Fibroblast of upper back skin (primary cell): ENCODE data around the gene LHPP.

ENCODE experiments used
- DNase-seq: peaks from one replicate; pipeline ENCODE4 v3.0.0-alpha.2; 2013

Gene LHPP

DNA sequence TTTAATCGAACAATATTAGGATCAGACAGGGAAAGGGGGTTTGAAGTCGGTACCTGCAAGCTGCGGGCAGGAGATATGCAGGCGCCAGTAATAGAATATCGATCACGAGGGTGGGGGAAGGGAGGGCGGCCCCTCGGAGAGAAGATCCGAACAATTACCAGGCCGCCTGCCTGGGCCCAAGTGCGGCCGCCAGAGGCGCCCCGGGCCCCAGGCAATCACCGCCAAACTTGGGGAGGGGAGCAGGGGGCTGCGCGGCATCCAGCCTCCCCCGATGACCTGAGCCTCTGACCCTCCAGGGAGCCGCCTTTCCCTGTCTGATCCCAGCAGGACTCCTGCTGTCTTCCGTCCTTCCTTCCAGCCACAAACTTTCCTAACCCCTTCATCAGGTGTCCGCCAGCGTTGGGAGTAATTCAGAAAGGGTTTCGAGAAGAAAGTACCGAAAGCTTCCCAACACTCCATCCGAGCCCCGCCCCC, 12.9 kb upstream of the LHPP start:
- no peak for DNase-seq

DNA sequence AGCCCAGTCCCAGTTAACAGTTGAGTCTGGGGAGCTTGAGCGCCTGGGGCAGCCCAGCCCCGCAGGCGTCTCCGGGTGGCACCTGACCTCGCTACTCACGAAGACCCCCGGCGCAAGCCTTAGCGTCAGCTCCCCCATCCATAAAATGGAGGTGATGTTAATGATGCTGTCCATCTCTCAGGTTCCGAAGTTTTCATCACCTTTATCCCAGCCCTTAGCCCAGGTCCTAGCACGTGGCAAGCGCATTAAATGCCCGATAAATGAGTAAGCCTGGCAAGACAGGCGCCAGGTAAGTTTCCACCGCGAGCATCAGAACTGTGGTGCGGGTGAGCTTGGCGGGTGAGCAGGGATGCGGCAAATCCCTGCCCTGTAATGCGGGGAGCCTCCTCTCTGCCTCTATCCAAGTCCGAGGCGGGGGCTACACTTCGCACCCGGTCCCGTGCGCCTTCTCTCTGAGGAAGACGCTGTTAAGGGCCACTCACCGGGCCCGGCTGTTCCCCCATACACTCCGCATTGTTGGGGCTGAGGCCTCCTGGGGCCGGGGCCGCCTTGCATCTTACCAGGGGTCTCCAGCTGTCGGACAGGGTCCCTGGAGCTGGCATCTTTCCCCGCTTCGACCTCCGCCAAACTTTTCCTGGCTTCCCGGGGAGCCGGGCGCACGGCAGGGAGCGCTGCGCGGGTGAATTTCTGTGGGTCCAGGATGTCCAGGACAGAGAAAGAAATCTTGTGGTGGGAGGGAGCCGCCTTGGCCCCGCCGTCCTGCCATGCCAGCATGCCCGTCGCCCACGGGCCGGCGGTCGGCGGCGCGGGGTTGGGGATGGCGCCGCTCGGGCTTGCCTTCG, 12.2 kb upstream of the LHPP start:
- DNase-seq, result no peak

DNA sequence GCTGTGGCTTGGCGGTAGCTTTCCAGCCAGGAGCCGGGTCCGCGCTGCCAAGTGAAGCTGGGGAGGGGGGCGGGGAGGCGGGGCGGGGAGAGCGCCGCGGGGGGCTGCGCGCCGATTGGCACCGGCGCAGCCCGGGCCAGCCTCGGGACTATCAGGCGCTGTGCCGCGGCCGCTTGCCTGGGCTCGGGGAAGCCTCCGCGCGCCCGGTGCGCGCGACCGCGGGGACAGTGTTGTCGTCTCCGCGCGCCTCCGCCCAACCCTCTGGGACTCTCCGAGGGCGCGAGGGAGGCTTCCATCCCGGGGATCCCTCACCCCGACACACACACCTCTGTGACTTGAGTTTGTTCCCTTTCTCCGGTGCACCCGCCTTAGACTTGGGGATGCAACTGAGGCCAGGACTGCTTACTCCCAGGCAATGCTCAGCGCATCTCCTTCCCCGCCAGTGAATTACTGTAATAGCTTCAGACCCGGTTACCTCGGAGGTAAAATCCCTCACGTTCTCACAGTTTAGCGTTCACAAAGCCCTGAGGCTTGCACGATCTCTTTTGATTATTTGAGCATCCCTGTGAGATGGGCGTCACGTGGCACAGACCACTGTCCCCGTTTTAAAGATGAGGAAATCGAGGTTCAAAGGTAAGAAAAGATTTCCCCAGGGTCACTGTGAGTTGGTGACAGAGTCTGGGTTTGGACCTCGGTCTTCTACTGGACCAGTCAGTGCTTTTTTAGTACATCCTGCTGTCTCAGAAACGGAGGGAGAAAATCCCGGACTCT, 11.4 kb upstream of the LHPP start, which contains the start of gene NKX1-2:
Gene NKX1-2 (minus strand): TSS at position 24 of the 771 bp plus-strand sequence. CDS start 92 bp downstream, outside the sequence.
- DNase-seq, result no peak

DNA sequence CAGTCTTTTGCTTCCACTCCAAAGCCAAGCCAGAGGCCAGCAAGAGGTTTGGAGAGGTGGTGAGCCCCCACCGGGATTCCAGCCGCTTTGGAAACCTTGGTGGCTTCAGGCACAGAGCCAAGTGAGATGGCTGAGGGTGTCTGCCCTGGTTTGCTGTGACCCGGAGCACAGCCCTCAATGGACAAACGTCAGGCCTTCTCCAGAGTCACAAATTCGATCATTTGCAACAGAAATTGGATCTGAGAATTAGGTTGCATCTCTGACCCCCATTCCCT, 10.9 kb upstream of the LHPP start:
- DNase-seq, result no peak

DNA sequence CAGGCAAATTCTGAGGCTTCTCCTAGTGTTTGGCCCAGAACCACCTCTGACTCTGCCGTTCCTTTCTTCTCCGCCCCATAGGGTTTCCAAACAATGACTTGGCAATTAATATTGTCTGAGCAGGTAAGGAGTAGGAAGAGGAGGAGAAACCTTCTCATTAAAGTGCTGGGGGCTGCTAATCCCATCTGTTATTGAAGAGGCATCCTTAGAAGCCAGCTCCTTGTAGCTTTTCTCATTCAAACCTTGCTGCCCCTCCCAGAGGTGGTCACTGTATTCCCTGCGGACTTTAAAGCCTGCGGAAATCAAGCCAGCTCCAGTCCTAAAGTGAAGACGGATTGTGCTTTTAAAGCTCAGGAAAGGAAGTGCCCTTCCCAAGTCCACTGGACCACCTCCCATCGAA, 10.3 kb upstream of the LHPP start:
- DNase-seq, result no peak

DNA sequence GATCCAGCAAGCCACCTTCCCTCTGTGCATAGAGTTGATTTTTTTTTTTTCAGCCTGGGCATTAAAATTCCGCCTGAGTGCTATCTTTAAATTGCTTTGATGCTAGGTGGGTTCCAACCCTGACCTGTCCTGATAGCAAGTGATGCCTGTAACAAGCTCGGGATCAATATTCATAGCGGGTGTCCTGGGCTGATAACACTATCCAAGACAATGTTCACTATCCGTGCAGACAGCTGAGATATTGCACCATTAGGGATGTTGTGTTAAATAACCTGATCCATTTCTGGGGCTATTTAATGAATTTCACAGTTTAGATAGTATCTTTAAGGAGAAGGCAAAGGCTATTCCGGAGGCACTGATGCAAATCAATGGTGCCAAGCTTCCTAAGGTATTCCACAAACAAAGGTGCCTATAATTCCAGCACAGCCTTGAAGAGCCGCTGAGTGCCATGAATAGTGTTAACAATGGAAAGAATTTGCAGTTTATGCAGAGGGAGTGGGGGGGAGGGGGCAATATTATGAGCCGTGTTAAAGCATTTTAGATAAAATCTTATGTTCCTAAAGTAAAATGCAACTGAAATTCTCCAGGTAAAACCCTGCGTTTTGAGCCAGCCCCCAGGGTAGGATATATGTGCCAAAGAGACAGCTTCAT, 7.5 kb upstream of the LHPP start:
- DNase-seq, result no peak

DNA sequence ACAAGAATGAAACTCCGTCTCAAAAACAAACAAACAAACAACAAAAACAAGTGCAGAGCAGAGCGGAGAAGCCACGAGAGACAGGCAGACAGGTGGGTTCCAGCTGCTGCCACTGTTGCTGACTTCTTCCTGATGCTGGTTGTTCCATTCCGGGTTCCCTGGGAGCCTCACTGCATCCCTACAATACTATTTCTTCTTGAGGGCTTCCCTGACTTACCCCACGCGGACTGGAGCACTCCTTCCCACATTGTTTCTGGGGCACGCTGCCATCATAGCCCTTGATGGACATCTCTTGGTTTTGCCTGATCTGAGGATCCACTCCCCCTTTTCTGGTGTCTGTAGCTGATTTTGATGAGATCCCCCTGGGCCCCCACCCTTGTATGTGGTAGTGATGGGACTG, 6.2 kb upstream of the LHPP start:
- DNase-seq, result no peak

DNA sequence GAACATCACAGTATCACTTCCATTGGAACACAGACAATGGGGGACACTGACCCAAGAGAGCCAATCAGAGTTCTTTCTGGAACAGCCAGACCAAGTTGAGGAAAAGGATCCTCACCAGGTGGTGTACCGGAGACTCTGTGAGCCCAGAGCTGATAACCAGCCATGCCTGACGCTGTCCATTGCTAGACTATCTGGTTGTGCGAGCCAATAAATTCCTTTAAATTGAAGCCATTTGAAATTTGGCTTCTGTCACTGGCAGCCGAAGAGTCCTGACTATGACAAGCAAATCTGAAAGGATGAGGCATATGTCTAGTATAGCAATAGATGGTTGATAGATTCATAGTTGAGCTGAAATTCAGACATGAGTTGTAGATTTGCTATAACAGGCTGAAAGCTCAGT, 3.1 kb upstream of the LHPP start:
- DNase-seq, result no peak

DNA sequence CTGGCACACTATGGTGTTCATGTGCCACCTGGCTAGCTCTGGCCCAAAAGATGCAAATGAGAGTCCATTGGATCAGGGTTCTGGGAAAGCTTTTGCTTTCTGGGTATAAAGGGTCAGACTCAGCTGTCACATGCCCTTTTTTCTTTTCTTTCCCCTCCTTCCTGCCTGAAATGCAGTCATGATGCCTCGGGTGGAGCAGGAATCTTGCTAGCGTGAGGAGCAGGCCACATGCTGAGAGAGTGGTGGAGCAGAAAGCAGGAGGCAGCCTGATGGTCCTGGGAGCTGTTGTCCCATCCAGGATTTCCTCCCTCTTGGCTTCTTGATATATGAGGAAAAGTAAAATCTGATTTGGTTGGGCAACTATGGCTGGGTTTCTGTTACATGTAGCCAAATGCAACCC, 2.7 kb upstream of the LHPP start:
- no peak for DNase-seq

DNA sequence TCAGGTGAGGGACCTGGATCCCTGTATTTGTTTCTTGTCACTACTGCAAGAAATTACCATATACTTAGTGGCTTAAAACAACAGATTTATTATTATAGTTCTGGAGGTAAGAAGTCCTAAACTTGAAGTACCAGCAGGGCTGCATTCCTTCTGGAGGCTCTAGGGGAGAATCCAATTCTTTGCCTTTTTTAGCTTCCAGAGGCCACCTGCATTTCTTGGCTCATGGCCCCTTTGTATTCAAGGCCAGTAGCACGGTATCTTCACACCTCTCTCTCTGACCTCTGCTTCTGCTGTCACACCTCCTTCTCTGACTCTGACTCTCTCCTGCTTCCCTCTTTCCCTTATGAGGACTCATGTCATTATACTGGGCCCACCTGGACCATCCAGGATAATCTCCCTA, 2.2 kb upstream of the LHPP start:
- DNase-seq, result no peak

DNA sequence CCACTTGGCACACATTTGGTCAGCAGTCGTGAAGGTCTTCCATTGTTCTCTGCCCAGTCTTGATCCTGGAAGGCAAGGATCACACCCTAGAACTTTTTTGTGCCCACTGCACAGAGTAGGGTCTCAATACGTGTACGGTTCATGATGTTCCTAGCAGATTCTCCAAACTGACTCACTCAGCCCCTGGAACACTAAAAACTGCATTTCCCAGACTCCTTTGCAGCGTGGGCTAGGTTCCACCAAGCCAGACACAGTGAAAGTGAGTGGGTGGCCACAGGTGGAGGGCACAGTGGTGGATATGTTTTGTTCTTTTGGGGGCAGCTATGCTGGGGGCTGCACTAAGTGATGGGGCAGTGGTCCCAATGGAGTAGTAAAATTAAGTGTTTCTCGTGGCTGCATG, 1.5 kb upstream of the LHPP start:
- DNase-seq, result no peak

DNA sequence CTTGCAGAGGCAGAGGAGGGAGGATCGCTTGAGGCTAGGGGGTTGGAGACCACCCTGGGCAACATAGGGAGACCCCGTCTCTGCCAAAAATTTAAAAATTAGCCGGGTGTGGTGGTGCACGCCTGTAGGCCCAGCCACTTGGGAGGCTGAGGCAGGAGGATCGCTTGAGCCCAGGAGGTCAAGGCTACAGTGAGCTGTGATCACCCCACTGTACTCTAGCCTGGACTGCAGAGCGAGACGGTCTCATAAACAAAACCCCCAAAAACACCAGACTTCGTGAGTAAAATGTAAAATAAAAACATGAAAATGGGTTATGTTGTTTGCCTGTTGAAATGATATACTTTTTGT, 699 bp downstream of the LHPP start:
- DNase-seq, result no peak

DNA sequence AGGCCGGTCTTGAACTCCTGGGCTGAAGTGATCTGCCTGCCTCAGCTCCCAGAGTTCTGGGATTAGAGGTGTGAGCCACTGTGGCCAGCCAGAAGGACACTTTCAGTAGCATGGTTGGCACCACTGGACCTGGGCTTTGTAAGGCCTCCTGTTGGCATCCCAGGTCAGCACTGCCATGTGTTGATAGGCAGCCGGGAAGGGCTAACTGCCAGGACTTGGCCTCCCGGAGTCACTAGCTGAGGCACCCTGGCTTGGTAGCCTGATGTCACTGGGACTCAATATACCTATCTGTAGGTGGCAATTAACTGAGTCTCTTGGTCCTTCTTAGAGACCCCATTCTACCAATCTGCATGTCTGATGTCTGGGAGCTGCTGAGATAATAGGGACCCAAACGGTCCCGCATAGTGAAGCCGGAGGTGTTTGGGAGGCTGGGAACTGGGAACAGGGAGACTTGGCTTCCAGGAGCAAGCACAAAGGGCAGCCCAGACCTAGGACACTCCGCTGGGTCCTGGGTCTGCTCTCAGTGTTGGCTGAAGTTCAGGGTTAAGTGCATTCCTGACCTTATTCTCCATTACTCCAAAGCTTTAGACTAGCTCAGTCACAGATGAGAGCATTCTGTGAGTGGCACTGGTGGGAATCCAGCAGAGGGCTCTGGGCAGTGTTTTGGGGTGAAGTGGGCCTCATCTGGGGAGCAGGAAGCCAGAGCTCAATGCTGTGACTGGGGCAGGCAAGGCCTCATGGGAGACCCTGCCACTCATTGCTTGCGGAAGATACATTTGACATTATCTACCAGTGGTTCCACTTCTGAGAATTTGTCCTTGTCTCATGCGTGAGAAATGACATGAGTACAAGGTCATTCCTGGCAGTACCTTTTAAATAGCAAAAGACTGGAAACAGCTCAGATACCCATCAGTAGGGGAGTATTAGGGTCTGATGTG, 2.7 kb downstream of the LHPP start:
- DNase-seq, result no peak

DNA sequence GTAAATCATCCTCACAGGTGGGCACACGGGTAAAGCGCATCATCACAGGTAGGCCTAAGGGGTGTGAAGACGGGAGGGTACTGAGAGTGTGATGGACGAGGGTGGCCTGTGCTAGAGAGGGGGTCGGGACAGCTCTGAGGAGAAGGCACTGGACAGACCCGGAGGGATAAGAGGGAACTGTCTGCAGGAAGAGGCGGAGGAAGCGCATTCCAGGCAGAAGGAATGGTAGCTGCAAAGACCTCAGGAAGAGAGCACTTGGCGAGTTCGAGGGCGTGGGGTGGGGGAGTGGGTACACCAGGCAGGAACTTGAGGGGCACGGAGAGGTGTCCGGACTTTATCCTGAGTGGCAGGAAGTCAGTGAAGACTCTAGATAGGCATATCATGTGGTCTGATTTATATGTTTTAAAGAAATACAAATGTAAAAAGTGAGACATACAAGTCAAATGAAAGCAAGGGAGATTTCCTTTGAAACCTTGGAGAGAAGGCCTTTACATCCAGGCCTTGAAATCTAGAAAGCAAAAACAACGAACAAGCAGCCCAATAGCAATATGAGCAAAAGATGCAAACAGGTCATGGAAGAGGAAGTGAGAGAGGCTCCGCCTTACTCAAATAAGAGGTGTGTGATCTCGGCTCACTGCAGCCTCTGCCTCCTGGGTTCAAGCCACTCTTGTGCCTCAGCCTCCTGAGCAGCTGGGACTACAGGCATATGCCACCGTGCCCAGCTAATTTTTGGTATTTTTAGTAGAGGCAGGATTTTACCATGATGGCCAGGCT, 3.6 kb downstream of the LHPP start:
- no peak for DNase-seq

DNA sequence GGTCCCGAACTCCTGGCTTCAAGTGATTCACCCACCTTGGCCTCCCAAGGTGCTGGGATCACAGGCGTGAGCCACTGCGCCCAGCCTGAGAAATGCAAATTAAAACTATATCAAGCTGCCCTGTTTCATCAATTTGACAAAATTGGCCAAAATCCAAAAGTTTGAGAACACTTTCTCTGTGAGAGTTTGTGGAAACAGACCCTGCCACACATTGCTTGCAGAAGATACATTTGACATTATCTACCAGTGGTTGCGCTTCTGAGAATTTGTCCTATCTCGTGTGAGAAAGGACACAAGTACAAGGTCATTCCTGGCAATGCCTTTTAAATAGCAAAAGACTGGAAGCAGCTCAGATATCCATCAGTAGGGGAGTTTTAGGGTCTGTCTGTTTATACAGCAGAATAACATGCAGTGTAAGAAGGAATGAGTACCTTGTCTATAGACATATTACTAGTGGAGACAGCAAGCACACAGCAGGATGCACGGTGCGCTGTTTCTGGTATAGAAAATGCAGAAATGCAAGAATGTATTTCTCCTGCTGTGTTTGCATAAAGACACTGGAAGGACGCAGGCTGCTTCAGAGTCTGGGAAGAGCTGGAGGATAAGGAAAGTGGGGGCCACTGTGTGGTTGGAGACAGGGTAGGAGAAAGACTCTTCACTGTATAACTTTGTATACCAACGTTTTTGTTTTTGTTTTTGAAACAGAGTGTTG, 4.3 kb downstream of the LHPP start:
- DNase-seq, result no peak

DNA sequence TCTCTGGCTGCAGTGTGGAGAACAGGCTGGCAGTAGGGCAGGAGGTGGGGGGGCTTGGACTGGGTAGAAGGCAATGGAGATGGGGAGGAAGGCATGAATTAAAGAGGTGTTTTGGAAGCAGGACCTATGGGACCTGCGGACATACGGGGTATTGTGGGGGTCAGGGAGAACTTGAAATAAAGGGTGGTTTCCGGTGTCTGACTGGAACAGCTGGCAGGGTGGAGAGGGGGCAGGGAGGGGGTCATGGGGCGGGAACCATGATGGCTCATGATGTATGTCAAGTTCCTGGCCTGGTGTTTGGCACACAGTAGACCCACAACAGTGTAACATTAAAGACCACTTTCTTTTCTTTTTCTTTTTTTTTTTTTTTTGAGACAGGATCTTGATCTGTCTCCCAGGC, 5.5 kb downstream of the LHPP start:
- no peak for DNase-seq

DNA sequence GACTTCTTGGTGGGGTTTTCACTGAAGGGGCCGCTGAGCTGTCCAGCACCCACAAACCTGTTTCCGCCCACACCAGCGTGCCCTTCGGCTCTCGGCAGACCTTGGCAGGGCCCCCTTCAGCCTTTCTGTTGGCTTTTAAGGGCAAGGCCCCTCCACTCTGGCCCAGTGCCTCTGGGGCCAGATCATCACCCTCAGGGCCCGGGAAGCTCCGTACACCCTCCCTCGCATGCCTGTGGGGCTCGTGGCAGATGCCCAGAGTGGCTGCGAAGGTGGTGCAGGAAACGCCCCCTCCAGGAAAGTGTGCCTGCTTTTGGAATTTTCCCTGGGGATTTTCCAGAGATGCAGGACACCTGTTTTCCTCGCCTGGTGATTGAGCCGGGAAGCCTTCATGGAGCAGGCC, 7.0 kb downstream of the LHPP start:
- no peak for DNase-seq

DNA sequence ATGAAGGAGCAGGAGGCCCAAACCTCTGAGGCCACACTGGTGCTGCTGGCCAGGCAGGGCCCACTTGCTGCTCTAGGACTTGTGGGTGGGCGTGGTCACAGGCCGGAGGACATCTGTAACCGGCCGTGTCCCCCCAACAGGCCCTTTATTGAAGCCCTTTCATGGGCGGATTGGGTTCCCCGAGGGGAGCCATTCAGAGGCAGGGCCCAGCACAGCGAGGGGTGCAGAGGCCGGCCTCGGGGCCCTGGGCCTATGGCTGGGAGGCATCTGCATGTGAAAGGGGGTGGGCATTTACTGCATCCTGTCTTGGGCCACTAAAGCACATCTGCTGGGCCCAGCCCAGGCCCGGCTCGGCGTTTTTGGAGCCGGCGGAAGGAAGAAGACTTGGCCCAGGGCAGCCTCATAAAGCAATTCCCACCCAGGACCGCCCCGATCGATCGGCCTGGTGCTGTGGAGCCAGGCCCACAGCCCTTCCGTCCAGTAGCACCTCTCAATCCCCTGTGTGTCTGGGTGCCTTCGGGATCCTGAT, 8.4 kb downstream of the LHPP start:
- DNase-seq, result no peak

DNA sequence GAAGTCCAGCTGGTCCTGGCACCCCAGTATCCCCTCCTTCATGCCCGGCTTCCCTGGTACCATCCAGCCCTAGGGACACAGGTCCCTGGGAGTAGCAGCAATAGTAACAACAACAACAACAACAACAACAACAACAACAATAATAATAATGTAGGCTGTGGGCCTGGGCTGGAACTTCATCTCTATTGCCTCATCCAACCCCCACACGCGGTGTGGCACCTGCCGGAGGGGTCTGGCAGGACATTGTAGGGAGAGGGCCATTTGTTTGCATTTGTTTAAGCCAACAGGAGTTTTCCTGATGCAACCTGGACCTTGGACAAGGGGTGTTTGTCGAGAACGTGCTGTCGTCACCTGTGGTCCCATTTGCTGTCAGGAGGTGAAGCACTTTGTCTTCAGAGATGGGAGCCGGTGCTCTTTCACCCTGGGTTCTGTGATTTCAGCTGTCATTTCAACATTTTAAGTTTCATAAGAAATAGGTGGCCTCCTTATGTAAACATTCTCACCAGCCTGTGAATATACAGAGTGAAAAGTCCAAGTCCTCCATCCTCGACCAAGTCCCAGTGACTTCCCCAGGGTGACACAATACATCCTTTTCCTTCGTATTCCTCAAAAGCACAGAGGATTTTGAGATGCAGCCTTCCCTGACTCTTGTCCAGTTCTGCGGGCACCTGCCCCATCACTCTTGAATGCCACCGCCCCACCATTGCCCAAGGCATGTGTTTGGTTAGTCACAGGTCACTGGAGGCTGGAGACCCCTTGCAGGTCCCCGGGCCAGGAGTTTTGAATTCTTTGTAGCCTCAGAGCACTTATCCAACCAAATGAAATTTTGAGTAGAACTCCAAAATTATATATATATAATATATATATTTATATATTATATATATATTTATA, 9.2 kb downstream of the LHPP start:
- no peak for DNase-seq

DNA sequence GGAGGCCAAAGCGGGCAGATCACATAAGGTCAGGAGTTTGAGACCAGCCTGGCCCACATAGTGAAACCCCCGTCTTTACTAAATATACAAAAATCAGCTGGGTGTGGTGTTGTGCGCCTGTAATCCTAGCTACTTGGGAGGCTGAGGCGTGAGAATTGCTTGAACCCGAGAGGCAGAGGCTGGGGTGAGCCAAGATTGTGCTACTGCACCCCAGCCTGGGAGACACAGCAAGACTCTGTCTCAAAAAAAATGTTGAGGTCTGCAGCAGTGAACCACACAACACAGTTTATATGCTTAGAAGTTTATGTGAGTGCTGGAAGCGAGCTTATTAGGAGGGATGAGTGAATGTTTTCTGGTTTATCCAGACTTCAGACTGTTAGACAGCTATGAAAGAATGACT, 10.4 kb downstream of the LHPP start:
- no peak for DNase-seq
